ENCODE results near the gene STXBP5L.
"Not testable (repeated sequence)": the region's sequence is repeated elsewhere in the genome, so short reads cannot be mapped to it uniquely, and the experiment has no call there.

The STXBP5L gene

DNA sequence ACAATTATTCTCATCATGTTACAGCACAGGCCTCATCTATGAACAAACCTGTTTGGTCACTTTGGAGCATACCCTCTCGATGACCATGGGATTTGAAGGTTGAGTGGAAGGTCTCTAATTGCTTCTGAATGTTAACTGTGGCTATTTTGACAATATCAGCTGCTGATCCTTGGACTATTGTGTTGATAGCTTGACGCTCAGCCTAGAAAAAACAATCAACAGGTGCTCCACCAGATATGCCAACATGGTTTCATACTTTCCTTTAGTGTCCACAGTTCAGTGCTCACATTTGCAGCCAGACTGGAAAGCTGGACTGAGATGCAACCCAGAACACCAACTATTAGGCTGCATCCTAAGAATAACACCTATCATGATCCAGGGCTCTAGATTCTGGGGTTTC is 528.1 kb downstream of the STXBP5L start:
- no peak for DNase-seq

DNA sequence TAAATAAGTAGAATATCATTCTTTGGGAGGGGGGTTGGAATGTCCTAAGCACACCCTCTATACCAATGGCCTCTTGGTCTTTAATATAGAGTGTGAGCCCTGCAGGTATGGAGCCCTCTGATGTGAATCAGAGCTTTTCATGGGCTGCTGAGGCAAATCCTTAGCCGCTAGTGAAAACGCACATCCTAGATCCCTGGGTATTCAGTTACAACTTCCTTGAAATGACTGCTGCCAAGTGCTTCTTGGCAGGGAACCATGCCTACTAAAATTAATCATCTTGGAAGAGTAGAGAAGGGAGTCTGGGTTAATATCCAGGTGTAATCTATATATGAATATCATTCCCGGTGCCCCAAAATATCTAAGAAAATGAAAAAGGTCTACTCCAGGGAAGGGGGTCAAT is 528.6 kb downstream of the STXBP5L start:
- DNase-seq, result no peak

DNA sequence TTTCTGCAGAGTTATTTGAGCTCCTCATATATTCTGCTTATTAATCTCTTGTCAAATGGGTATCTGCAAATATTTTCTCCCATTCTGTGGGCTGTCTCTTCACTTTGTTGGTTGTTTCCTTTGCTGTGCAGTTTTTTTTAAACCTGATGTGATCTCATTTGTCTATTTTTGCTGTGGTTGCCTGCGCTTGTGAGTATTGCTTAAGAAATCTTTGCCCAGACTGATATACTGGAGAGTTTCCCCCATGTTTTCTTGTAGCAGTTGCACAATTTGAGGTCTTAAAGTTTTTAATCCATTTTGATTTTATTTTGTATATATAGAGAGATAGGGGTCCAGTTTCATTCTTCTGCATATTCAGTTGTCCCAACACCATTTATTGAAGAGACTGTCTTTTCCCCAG is 535.5 kb downstream of the STXBP5L start:
- DNase-seq, result no peak

DNA sequence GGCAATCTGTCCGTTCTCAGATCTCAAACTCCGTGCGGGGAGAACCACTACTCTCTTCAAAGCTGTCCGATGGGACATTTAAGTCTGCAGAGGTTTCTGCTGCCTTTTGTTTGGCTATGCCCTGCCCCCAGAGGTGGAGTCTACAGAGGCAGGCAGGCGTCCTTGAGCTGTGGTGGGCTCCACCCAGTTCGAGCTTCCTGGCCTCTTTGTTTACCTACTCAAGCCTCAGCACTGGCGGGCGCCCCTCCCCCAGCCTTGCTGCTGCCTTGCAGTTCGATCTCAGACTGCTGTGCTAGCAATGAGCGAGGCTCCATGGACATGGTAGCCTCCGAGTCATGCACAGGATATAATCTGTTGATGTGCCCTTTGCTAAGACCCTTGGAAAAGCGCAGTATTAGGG is 543.7 kb downstream of the STXBP5L start:
- not testable (repeated sequence) for DNase-seq

DNA sequence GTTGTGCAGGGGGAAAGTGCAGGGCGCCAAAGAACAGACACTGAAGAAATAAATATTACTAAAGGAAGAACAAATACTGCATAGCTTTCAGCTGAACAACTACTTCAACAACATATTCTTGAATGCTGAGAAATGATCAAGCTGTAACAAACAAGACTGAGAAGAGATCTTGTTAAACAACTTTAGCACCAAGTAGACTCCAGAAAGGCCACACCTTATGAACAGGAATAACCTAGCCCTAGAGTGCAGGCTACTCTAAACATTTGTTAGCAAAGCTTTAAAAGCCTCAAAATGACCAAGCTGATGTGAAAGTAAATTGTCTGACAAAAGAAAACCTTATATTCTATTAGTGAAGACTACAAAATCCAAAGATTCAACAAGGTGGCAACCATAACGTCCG is 554.6 kb downstream of the STXBP5L start:
- no peak for DNase-seq

GRCh38 chr3:121463745-121464144 is 555.7 kb downstream of the STXBP5L start:
- no peak for DNase-seq

- DNase-seq, result no peak
These were observed 559.1 kb downstream of the STXBP5L start for GRCh38 chr3:121467085-121467484.

GRCh38 chr3:121473001-121473400 is 565.0 kb downstream of the STXBP5L start:
- no peak for DNase-seq

Measured in NCI-H69 (cell line).